Medulla oblongata (tissue), 1 donor: ENCODE data around the gene SLC25A39.
"Not testable (repeated sequence)": the region's sequence is repeated elsewhere in the genome, so short reads cannot be mapped to it uniquely, and the experiment has no call there.

Source experiments
- DNase-seq: peaks from one replicate; pipeline ENCODE4 v3.0.0-alpha.2; 2015; ENCODE audit errors: extremely low spot score

Gene SLC25A39

GRCh38 chr17:44324571-44325275 is at the start of gene SLC25A39:
TSS of gene SLC25A39 (minus strand) at chr17:44324823. CDS start at chr17:44323562, 1,261 bp downstream.
- DNase-seq = peak; percentile 94

GRCh38 chr17:44372036-44372435 is 47.4 kb upstream of the SLC25A39 start:
- DNase-seq = no peak

- not testable (repeated sequence) for DNase-seq
Observed at GRCh38 chr17:44369414-44370023, 44.9 kb upstream of the SLC25A39 start.

GRCh38 chr17:44368391-44369243 is 44.0 kb upstream of the SLC25A39 start:
- not testable (repeated sequence) for DNase-seq

DNA sequence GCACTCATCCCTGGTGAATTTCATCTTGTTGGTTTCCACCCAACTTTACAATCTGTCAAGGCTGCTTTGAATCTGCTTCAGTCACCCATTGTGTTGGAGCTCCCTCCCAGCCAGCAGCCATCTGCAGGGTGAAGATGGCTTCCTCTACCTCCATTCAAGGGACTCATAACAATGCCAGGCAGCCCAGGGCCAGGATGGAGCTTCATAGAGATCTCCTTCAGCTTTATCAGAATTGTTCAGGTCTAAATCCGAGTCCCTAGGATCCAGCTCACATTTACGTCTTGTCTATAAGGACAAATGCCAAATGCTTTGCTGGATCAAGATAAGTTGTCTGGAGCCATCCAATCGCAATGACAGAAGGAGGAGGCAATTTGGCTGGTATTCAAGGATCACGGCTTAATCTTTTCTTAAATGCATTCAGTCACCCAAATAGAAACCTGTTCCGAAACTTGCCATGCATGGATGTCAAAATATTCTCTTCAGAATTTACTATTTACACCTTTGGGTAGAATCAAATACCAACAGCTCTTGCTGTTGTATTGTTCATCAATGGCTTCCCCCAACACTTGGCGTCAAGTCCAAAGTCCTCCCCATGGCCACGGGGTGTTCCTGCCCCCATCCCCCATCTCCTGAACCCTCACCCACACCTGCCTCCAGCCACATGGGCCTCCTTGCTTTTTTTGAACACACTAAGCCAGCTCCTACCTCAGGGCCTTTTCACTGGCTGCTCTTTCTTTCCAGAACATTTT is 42.8 kb upstream of the SLC25A39 start:
- DNase-seq = no peak

- not testable (repeated sequence) for DNase-seq
Observed at GRCh38 chr17:44365051-44365450, 40.4 kb upstream of the SLC25A39 start.

DNA sequence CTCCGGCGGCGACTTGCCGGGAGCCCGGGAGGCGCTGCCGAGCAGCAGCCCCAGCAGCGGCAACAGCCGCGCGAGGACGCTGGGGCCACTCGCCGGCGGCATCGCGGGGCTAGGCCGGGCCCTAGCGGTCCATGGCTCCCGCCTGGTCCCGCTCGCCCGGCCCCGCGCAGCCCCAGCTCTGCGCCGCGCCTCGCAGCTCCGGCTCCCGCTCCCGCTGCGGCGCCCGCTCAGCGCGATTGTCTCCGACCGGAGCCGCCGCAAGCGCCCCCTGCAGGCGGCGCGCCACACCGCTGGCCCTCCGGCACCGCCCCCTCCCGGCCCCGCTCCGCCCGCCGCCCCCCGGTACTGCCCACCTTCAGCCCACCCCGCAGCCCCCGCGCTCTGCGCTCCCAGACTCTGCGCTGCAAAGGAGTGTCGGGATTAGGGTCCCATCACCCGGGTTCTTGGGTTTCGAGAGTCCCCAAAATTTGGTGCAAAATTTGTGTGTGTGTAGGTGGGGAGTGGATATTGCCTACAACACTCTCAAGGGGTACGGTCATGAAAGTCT is 39.1 kb upstream of the SLC25A39 start, which contains the start of gene FAM171A2:
FAM171A2 (minus strand) TSS at position 241 of the 547 bp plus-strand sequence; CDS start at position 102, 139 bp downstream.
- peak; percentile 33 for DNase-seq

- DNase-seq = no peak
Observed at GRCh38 chr17:44362949-44363612, 38.5 kb upstream of the SLC25A39 start.

- DNase-seq = no peak
Observed at GRCh38 chr17:44362459-44362948, 37.9 kb upstream of the SLC25A39 start.

GRCh38 chr17:44361292-44362260 is 37.0 kb upstream of the SLC25A39 start:
- DNase-seq = no peak

- DNase-seq = no peak
Observed at GRCh38 chr17:44360826-44361225, 36.2 kb upstream of the SLC25A39 start.

DNA sequence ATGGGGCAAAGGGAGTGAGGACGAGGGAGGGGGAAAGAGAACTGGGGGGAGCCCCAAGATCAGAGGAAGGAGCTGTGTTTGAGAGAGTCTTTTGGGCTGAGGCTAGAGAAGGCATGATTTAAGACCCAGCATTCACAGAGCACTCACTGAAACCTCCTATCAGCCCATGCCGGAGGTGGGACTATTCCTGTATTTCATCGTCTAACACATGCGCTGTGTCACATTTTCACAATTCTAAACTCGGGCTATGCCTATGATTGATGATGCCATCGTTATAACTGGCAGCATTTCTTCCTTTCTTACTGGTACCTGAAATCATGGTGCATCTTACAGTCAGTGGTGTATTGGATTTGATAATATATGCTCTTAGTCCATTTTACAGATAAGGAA is 35.5 kb upstream of the SLC25A39 start:
- no peak for DNase-seq

DNA sequence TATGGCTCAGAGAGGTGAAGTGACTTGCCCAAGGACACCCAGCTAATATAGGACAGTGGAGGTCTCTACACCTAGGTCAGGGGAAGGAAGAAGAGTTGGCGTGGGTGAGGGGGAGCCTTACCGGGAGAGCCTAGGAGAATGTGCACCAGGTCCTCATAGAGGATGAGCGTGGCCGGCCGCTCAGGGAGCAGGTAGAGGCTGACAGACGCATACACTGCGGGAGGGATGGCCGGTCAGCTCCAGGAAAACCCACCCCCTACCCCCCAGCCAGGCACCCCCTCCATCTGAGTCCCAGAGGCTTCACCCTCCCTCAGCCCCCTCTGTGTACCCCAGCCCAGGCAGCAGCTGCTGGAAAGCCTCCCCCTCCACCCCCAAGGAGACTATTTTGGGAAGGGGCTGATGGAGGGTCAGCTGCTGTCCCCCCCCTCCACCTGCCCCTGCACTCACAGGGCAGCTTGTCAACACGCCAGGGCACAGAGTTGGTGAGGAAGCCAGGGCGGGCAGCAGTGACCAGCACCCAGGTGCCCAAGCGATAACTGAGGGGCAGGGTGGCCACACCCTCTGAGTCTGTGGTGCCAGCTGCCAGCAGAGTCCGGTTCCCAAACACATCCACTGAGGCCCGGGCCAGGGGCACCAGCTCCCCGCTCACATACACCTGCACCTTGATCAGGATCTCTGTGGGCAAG is 35.0 kb upstream of the SLC25A39 start:
- DNase-seq = no peak

DNA sequence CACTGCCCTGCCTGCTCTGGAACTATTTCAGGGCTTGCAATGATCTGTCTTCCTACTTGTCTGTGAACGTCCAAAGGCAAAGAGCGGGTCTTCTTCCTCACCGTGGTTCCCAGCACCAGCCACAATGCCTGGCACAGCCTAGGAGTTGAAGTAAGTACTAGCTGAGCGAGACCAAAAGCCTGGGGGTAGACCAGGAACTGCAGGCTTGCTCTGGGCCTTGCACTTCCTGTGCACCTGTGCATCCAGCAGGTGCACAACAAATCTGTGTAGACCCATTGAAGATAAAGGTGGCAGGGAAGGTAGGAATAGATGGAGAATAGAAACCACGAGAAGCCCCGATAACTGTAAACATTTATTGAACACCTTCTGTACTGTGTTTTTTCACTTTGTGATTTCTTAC is 34.4 kb upstream of the SLC25A39 start:
- DNase-seq = no peak

GRCh38 chr17:44358066-44358465 is 33.4 kb upstream of the SLC25A39 start:
- no peak for DNase-seq

- no peak for DNase-seq
Observed at GRCh38 chr17:44356241-44356640, 31.6 kb upstream of the SLC25A39 start.

DNA sequence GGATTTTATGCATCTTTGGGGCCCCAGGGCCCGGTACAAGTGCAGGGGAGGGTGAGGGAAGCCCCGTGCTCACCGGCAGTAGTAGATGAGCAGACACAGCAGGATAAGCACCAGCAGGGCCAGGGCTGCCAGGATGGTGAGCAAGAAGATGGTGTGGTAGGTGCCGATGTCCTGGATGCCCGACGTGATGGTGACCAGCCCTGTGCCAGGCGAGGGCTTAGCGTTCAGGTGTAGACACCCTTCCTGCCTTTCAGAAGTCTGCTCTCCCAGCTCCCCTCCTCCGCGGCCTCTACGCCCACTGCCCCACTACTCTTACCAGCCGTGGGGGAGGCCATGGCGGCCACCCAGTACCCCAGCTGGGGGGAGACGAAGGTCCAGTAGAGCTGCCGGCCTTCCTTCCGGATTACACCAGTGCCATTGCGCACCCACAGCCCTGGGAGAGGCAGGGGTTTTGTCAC is 31.0 kb upstream of the SLC25A39 start:
- no peak for DNase-seq
